Muscle layer of colon (tissue), 2 donors: Measurements from ENCODE around the gene ADAD2.
A peak's percentile ranks its signal among the peaks of the same experiment; 100 is the strongest.

Experiments
- H3K27ac ChIP-seq: one replicate; pipeline ENCODE4 v1.7.0; 2013; ENCODE audit warnings: low read depth, mild to moderate bottlenecking, low read length, moderate library complexity
- H3K27me3 ChIP-seq, 2 donors: one replicate each; pipeline ENCODE4 v1.7.0; 2013; ENCODE audit warnings: low read length in 2 of 2, mild to moderate bottlenecking in 2 of 2; ENCODE audit not compliant: insufficient read depth in 2 of 2, control insufficient read depth in 1 of 2
- H3K36me3 ChIP-seq: one replicate; pipeline ENCODE4 v1.7.0; 2013; ENCODE audit warnings: mild to moderate bottlenecking, low read length; ENCODE audit not compliant: insufficient read depth
- H3K4me1 ChIP-seq: one replicate; pipeline ENCODE4 v1.7.0; 2013; ENCODE audit warnings: mild to moderate bottlenecking, low read length; ENCODE audit not compliant: insufficient read depth
- H3K4me3 ChIP-seq, 2 donors: one replicate each; pipeline ENCODE4 v1.7.0; 2013; ENCODE audit warnings: low read length in 2 of 2, low read depth in 1 of 2, mild to moderate bottlenecking in 1 of 2, moderate library complexity in 1 of 2
- H3K9ac ChIP-seq: one replicate; pipeline ENCODE4 v1.7.0; 2013; ENCODE audit warnings: low read length
- H3K9me3 ChIP-seq: one replicate; pipeline ENCODE4 v1.7.0; 2013; ENCODE audit warnings: mild to moderate bottlenecking, low read length
- donor health status: abdominal sarcoma.
- donor health status: Adenocarcinoma of cecum.

The ADAD2 gene

DNA sequence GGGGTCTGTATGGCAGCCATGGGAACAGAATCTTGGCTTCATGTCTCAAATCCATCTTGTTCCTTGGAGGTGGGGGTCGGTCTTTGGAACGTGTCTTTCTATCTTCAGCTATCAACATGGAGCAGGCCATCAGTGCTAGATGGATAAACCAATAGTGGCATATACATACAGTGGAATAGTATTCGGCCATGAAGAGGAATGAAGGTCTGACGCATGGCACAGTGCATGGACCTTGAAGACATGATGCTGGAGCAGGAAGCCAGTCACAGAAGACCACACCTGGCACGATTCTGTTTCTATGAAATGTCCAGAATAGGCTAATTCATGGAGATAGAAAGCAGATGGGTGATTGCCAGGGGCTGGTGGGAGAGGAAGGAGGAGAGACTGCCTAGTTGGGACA, 41.1 kb downstream of the ADAD2 start:
- Histone ChIP-seq H3K27me3 (no peaks in the 10 kb centered on the region), H3K9ac (no peak overlapping the region), H3K9me3 (no peaks in the 10 kb centered on the region), H3K4me3 (no peak overlapping the region), H3K4me1 (peaks cover 16% of the 10 kb centered on the region), H3K36me3 (no peaks in the 10 kb centered on the region), H3K27ac (no peak overlapping the region)

DNA sequence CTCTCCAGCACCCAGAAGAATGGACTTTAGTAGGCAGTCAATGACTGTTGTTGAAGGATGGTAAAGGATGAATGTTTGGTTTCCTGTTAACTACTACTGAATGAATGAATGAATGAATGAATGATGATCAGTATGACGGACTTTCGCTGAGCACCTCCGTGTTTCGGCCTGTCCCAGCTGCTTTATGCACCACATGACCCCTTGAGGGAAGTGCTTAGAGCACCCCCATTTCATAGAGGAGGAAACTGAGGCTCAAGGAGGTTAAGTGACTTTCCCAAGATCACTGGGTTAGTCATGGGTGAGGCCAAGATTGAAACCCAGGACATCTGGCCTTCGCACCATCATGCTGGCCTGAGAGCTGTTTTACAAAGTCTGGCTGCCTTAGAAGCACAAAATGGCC, 42.0 kb downstream of the ADAD2 start:
- H3K4me3 ChIP-seq, result no peak overlapping the region
- H3K4me1 ChIP-seq, result peaks cover 14% of the 10 kb centered on the region
- H3K9ac ChIP-seq, result no peak overlapping the region
- H3K27ac ChIP-seq, result no peak overlapping the region
- H3K27me3 ChIP-seq, result no peaks in the 10 kb centered on the region
- H3K9me3 ChIP-seq, result no peaks in the 10 kb centered on the region
- no peaks in the 10 kb centered on the region for H3K36me3 ChIP-seq

DNA sequence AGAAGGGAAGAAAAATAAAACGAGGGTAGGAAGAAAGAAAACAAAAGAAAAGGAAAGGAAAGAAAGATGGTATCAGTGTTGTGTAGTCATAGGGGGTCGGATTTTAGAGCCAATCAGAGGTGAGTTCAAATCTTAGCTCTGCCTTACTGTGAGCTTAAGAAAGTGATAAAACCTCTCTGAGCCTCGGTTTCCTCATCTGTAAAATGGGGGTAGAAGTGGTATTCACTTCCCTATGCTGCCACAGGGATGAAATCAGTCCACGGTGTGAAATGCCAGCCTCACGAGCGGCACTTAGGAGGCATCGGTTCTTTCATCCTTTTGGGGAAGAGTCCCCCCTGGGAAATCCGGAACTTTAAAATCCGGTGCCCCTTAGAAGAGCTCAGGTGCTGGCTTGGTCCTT, 42.8 kb downstream of the ADAD2 start:
- Histone ChIP-seq H3K9ac (no peak overlapping the region), H3K27me3 (no peaks in the 10 kb centered on the region), H3K27ac (no peak overlapping the region), H3K4me1 (peaks cover 8% of the 10 kb centered on the region), H3K4me3 (no peak overlapping the region), H3K36me3 (no peaks in the 10 kb centered on the region), H3K9me3 (no peaks in the 10 kb centered on the region)

DNA sequence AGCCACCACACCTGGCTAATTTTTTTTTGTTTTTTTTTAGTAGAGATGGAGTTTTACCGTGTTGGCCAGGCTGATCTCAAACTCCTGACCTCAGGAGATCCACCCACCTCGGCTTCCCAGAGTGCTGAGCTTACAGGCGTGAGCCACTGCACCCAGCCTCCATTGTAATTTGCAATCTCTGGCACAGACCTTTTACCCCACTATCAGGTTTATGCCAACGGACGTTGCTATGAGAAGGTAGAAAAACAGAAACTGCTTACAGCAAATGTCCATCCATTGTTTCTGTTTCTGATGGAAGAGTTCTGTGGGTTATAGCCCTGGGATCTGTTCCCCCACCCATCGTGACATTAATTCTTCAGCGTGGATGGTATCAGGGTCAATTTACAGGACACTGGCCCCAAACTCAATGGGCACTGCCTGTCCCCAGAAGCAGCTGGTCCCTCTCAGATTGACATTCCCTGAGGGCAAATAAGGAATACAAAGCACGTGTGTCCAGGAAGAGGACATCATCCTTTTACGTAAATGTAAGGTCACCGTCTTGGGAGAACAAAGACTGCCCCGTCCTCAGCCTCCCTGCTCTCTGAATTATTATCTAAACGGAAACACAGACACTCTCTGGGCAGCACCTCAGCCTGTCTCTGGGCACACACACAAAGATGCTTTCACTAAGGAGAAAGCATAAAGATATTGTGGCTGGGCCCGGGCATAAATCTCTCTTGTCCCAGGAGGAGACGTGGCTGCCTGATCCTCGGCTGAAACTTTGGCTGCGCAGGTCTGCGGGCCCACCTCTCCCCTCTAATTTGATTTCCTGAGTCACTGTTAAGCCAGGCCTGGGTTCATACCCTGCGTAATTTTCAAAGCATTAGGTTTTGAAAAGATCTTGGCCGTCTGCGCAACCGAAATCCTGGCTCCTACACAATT, 43.6 kb downstream of the ADAD2 start:
- Histone ChIP-seq H3K4me3 (no peak overlapping the region), H3K4me1 (peaks cover 8% of the 10 kb centered on the region), H3K27ac (peak overlapping the region; percentile 67), H3K9ac (no peak overlapping the region), H3K36me3 (no peaks in the 10 kb centered on the region), H3K9me3 (no peaks in the 10 kb centered on the region), H3K27me3 (no peaks in the 10 kb centered on the region)

DNA sequence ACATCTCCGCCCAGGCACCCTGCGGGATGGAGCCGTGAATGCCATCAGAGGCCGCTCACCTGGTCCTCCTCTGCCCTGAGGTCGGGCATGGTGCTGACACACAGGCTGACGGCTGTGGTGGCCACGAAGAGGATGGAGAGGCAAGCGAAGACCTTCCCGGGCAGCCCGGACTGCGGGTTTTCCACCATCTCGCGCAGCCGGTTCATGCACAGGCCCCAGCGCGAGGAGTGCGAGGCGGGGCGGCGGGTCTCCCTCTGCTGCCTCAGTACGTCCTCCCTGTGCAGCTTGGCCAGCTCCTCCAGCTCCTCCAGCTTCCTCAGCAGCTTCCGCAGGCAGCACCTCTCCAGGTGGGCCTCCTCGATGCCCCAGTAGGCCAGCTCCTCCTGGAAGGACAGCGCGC, 45.7 kb downstream of the ADAD2 start:
- Histone ChIP-seq H3K27ac (no peak overlapping the region), H3K9ac (no peak overlapping the region), H3K4me3 (no peak overlapping the region), H3K27me3 (no peaks in the 10 kb centered on the region), H3K4me1 (peaks cover 8% of the 10 kb centered on the region), H3K36me3 (no peaks in the 10 kb centered on the region), H3K9me3 (no peaks in the 10 kb centered on the region)

DNA sequence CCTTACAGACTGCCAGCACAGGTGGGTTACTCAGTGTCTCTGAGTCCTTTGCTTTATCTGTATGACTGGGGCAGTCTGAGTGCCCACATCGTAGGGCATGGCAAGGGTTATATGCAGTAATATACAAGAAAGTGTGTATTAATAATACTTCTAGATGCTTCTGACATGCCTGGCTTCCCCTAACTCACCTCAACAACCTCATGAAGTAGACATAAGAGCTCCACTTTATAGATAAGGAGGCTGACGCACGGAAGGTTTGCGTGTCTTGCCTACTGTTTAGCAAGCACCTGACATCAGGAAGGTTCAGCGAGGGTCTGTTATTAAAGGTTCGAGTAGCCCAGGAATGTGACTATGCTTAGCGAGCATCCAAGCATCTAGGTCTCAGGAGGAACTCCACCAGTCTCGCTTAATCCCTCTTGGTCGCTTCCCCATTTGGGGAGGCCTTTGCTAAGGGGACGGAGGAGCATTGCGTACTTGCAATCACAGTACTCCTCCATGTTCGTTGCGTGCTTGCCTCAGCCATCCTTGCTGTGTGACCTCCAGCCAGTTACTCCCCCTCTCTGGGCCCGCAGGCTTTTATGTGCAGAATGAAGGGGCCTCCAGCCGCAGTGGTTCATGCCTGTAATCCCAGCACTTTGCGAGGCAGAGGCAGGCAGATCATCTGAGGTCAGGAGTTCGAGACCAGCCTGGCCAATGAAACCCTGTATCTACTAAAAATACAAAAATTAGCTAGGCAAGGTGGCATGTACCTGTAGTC, 47.2 kb downstream of the ADAD2 start:
- Histone ChIP-seq H3K4me3 (no peak overlapping the region), H3K4me1 (peaks cover 8% of the 10 kb centered on the region), H3K9me3 (no peaks in the 10 kb centered on the region), H3K36me3 (no peaks in the 10 kb centered on the region), H3K27ac (no peak overlapping the region), H3K9ac (no peak overlapping the region), H3K27me3 (no peaks in the 10 kb centered on the region)

DNA sequence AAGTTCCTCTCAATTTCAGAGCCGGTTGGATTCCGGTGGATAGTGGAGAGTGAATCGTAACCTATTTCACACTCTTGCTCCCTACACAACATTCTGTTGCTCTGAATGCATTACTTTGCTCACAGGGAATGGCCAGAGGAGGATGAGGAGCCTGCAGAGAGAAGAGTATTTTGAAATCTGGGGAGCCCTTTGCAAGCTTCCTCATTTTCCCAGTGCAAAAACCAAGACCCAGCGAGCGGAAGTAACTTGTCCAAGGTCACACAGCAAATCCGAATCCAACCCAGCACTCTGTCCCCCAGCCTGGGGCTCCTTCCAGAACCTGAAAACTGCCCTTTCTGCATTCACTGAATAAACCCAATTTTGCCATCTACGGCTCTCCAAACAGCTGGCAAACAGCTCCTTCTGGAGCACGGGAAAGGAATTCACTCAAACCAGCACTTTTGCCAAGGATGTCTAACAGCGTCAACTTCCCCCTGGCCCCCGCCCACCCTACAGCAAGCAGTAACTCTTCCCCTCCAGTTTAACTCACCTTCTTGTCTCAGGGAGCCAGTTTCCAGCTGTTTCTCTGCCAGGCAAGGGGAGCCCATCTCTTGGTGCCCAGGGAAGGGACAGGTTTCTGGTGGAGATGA, 48.3 kb downstream of the ADAD2 start:
- Histone ChIP-seq H3K4me1 (peaks cover 8% of the 10 kb centered on the region), H3K4me3 (no peak overlapping the region), H3K36me3 (no peaks in the 10 kb centered on the region), H3K9ac (no peak overlapping the region), H3K27me3 (no peaks in the 10 kb centered on the region), H3K27ac (no peak overlapping the region), H3K9me3 (no peaks in the 10 kb centered on the region)

DNA sequence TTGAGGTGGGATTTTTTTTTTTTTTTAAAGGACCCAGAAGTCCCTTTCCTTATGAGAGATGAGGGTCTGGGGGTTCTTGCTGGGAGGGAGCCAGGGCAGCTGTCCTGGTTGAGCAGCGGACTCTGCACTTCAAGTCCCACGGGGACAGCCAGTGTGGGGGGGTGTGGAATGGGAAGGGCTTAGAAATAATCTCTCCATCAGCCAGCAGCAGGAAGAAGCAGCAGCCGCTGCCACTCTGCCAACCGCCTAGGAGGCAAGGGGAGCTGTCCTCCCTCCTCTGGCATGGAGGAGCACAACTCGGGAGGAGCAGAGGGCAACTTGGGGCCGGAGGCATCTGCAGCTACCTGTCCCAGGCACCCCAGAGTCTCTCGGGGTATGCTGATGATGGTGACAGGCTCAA, 49.0 kb downstream of the ADAD2 start, which contains the start of gene KCNG4:
Gene KCNG4, minus strand, starts transcription at position 104 of the 400 bp plus-strand sequence. CDS start 2,527 bp downstream, outside the sequence.
- Histone ChIP-seq H3K9me3 (no peaks in the 10 kb centered on the region), H3K27me3 (no peaks in the 10 kb centered on the region), H3K9ac (no peak within 1 kb of the TSS), H3K4me3 (no peak within 1 kb of the TSS), H3K27ac (no peak within 1 kb of the TSS), H3K4me1 (peaks cover 7% of the 10 kb centered on the region), H3K36me3 (no peaks in the 10 kb centered on the region)

DNA sequence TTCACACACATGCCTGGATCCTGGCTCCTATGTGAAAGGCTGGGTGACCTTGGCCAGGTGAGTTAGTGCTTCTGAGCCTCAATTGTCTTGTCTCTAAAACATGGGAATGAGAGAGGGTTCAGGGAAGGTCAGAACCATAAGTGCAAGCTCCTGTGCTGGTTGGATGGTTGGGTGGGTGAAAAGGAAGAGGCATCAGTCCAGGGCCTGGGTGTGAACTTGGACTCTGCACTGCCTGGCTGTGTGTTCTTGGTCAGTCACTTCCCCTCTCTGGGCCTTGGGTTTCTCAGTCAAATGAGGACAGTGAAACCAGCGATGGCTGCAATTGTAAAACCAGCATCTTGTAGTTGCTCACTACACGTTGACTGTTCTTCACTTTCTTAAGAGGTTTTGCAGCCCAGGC, 49.5 kb downstream of the ADAD2 start:
- Histone ChIP-seq H3K9ac (no peak overlapping the region), H3K4me3 (no peak overlapping the region), H3K9me3 (no peaks in the 10 kb centered on the region), H3K4me1 (peaks cover 2% of the 10 kb centered on the region), H3K36me3 (no peaks in the 10 kb centered on the region), H3K27me3 (no peaks in the 10 kb centered on the region), H3K27ac (no peak overlapping the region)

DNA sequence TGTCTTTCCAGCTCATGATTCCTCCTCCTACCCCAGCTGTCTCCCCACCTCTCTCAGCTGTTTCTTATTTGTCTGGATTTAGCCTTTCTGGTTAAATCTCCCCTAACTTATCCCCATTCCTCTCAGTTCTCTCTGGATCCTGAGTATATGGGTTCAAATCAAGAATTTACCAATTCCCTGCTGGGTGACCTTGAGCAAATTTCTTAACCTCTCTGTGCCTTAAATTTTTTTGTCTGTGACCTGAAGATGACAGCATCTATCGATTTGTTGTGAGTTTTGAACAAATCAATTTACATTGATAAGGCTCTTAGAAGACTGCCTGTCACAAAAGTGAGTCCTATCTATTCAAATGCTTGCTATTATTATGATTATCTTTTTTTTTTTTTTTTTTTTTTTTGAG, 50.8 kb downstream of the ADAD2 start:
- no peaks in the 10 kb centered on the region for H3K36me3 ChIP-seq
- no peak overlapping the region for H3K9ac ChIP-seq
- no peak overlapping the region for H3K4me3 ChIP-seq
- H3K27ac ChIP-seq, result no peak overlapping the region
- no peaks in the 10 kb centered on the region for H3K9me3 ChIP-seq
- H3K4me1 ChIP-seq, result no peaks in the 10 kb centered on the region
- no peaks in the 10 kb centered on the region for H3K27me3 ChIP-seq

DNA sequence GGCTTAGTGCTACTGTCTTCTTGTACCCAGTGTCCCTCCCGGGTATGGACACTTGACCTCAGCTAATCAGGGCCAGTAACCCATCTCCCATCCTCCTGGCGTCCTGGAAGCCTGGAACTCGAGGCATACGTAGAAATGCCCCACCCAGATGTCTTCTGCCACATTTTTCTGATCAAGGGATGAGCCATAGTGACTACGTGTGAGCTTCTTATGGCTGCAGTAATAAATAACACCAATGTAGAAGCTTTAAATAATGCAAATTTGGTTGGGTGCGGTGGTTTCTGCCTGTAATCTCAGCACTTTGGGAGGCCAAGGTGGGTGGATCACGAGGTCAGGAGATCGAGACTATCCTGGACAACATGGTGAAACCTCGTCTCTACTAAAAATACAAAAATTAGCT, 51.9 kb downstream of the ADAD2 start:
- Histone ChIP-seq H3K4me1 (no peaks in the 10 kb centered on the region), H3K27me3 (no peaks in the 10 kb centered on the region)

More for the DNA sequence above, 51.9 kb downstream of the ADAD2 start:
- H3K27ac ChIP-seq, result no peak overlapping the region
- no peak overlapping the region for H3K9ac ChIP-seq
- no peaks in the 10 kb centered on the region for H3K9me3 ChIP-seq
- no peak overlapping the region for H3K4me3 ChIP-seq
- no peaks in the 10 kb centered on the region for H3K36me3 ChIP-seq
